Uterus (tissue), 4 donors: ENCODE results near the gene CIAO3. TPM values are rescaled to one million over a fixed set of nuclear protein-coding genes. Genes with fewer than 3 reads are reported as not detected.

Experiments
- DNase-seq, 2 donors: peaks; one replicate each; pipeline ENCODE4 v3.0.0-alpha.2; 2019 to 2020
- H3K27ac ChIP-seq, 2 donors: fragments of 200-600 bp; sonication (generic); 1 replicate in 1 of 2; 2 replicates in 1 of 2; pipeline ENCODE4 v1.5.1; 2016 to 2018
- H3K27me3 ChIP-seq, 2 donors: fragments of 200-600 bp; sonication (generic); one replicate each; pipeline ENCODE4 v1.5.1; 2018 to 2019; ENCODE audit warnings: control low read depth in 1 of 2
- H3K36me3 ChIP-seq, 2 donors: fragments of 200-600 bp; sonication (generic); one replicate each; pipeline ENCODE4 v1.5.1; 2019; ENCODE audit warnings: control low read depth in 1 of 2
- H3K4me1 ChIP-seq, 2 donors: fragments of 200-600 bp; sonication (generic); one replicate each; pipeline ENCODE4 v1.5.1; 2018 to 2019; ENCODE audit warnings: control low read depth in 1 of 2
- H3K4me3 ChIP-seq, 2 donors: fragments of 200-600 bp; sonication (generic); 1 replicate in 1 of 2; 2 replicates in 1 of 2; pipeline ENCODE4 v1.5.1; 2018 to 2019; ENCODE audit warnings: mild to moderate bottlenecking in 1 of 2
- H3K9me3 ChIP-seq, 2 donors: fragments of 200-600 bp; sonication (generic); one replicate each; pipeline ENCODE4 v1.5.1; 2019; ENCODE audit warnings: control low read depth in 1 of 2
- POLR2A ChIP-seq, 2 donors: fragments of 450-650 bp; IDR thresholded peaks; one replicate each; pipeline ENCODE4 v1.6.1; 2016; ENCODE audit warnings: antibody characterized with exemption in 2 of 2, mild to moderate bottlenecking in 1 of 2, moderate library complexity in 1 of 2
- intact Hi-C: fragments of 100-400 bp; cut with DNase I; formaldehyde crosslinking; loops from one replicate; pipeline ENCODE4 v1.15.1; 2023; ENCODE audit warnings: low total_unique reads
- total RNA-seq, 4 donors: library from RNA; depleted of rRNA in 3 of 4; stranded (reverse); fragments of >200 nt in 3 of 4; gene quantifications; one replicate each; pipeline versions ENCODE4 v1.1.0 to v1.2.4, GENCODE V29; 2014 to 2023
- TF ChIP-seq, protein P1 (sequence below), 4 experiments: fragments of 200-600 bp in 2 of 4; fragments of 450-650 bp in 2 of 4; sonication (generic) in 2 of 4; IDR thresholded peaks; one replicate each; pipeline ENCODE4 v1.5.1; 2016 to 2019; ENCODE audit warnings: antibody characterized with exemption in 4 of 4, mild to moderate bottlenecking in 2 of 4, moderate library complexity in 1 of 4
- donor health status: DM: yes; HTN: yes; CAD: no.

The CIAO3 gene
- total RNA-seq, 4 donors from 2014 or later: 14.1 to 43.3 (median 25.0) TPM

DNA sequence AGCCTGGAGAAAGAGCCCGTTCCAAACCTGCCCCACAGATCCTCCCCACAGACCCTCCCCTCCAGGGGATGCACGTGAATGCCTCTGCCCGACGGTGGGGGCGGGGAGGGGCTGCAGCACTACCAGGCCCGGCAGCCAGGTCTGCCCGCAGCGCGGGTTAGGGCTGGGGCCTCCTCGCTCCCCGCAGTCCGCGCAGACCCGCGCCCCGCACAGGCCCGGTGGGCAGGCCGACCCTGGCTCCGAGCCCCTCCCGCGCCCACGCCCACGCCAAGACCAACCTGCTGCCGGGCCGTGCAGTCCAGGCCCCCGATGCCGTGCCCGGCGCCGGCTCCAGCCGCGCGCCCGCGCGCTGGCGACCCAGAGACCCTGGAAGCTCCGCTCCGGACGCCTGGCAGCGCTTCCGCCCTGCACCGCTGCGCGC is 47.2 kb upstream of the CIAO3 start, which contains the start of gene RPUSD1:
Gene RPUSD1, minus strand, starts transcription at position 404 of the 421 bp plus-strand sequence. CDS start 644 bp downstream, outside the sequence.
- peak in 1 of 2 donors; percentile 13 for TF ChIP-seq POLR2A (IDR thresholded peaks at IDR 0.05)
- TF ChIP-seq, protein P1, sequence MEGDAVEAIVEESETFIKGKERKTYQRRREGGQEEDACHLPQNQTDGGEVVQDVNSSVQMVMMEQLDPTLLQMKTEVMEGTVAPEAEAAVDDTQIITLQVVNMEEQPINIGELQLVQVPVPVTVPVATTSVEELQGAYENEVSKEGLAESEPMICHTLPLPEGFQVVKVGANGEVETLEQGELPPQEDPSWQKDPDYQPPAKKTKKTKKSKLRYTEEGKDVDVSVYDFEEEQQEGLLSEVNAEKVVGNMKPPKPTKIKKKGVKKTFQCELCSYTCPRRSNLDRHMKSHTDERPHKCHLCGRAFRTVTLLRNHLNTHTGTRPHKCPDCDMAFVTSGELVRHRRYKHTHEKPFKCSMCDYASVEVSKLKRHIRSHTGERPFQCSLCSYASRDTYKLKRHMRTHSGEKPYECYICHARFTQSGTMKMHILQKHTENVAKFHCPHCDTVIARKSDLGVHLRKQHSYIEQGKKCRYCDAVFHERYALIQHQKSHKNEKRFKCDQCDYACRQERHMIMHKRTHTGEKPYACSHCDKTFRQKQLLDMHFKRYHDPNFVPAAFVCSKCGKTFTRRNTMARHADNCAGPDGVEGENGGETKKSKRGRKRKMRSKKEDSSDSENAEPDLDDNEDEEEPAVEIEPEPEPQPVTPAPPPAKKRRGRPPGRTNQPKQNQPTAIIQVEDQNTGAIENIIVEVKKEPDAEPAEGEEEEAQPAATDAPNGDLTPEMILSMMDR (IDR thresholded peaks at IDR 0.05): no peak
- intact Hi-C loops: no loop called here
- Histone ChIP-seq H3K4me3 (peak within 1 kb of the TSS; percentile 69 to 70), H3K9me3 (no peaks in the 10 kb centered on the region), H3K27me3 (no peaks in the 10 kb centered on the region), H3K36me3 (no peaks in the 10 kb centered on the region), H3K27ac (peak within 1 kb of the TSS; percentile 56 to 74), H3K4me1 (peaks cover 0 to 14% of the 10 kb centered on the region in 2 donors)
- DNase-seq: no peak

DNA sequence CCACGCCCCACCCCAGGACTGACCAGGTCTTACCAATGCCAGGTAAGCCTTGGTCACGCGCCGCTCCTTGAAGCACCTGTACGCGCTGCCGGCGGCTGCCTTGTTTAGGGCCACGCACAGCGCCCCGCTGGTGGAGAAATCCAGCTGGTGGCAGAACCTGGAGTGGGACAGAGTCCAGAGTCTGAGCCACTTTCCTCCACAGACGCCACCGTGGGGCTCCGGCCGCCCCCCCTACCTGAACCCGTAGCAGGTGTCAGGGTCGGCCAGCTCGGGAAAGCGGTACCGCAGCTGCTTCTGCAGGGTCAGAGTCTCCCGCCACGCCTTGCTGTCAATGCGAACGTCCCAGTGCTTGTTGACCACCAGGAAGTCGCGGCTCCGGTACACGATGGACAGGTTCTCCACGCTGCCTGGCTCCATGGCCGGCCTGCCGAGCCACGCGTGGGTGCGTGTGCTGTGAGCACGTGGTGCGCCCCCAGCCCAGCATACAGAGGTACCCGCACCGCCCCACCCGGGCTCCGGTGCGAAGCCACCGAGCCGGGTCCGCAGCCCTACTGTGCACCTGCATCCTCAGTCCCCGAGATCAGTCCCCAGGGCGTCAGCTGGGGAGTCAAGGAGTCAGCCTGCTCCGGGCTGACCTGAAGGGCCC is 46.6 kb upstream of the CIAO3 start:
- peak overlapping the region; percentile 58 to 67 for H3K4me3 ChIP-seq
- no peak for DNase-seq
- H3K4me1 ChIP-seq: peaks cover 0 to 14% of the 10 kb centered on the region in 2 donors
- H3K27me3 ChIP-seq: no peaks in the 10 kb centered on the region
- TF ChIP-seq POLR2A (IDR thresholded peaks at IDR 0.05): no peak
- TF ChIP-seq, protein P1 (IDR thresholded peaks at IDR 0.05): no peak
- H3K27ac ChIP-seq: peak overlapping the region in 1 of 2 donors; percentile 74
- intact Hi-C loops: no loop called here
- H3K9me3 ChIP-seq: no peaks in the 10 kb centered on the region
- no peaks in the 10 kb centered on the region for H3K36me3 ChIP-seq

DNA sequence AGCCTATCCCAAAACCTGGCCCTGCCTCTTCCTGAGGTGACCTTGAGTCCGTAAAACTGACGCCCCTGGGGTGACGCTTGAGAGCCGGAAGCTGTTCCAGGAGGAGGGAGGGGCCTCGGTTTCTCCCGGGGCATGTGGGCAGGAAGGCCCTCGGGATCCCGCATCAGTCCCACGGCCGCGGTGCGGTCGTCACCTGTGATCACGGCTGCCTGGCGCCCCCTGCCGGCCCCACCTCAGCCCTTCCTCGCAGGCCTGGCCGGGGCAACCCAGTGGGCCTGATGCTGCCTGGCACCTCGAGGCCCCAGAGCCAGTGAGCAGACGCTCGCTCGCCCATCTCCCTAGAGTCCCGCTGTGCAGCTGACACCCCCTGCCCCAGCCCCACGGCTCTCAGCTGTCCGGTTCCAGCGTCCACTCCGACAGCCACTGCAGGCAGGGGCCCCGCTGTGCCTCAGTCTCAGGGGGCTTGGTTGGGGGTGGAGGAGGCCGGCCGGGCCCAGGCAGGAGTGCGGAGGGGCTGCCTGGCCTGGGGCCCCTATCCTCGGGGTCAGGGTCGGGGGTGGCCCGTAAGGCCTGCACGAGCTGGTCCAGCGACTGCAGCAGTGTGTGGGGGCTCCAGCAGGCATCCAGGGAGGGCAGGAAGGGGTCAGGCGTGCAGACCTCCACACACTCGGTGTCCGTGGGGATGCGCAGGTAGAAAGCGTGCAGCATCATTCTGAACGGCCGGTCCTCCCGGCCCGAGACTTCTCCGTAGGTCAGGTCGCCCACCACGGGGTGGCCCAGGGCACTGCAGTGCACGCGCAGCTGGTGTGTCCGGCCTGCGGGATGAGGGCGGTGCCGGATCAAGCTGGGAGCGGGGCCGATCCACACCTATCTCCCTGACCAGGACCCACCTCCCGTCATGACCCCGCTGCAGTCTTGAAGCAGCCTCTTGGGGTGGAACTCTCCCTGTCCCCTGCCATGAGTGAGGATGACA is 45.1 kb upstream of the CIAO3 start:
- Histone ChIP-seq H3K36me3 (no peaks in the 10 kb centered on the region), H3K27ac (no peak overlapping the region), H3K9me3 (no peaks in the 10 kb centered on the region), H3K4me1 (peaks cover 0 to 14% of the 10 kb centered on the region in 2 donors), H3K27me3 (no peaks in the 10 kb centered on the region), H3K4me3 (no peak overlapping the region)
- TF ChIP-seq POLR2A (IDR thresholded peaks at IDR 0.05): peak in 1 of 2 donors; percentile 7
- TF ChIP-seq, protein P1 (IDR thresholded peaks at IDR 0.05): peak; percentile 53 to 69 (median 56)
- intact Hi-C loops: no loop called here
- peak; percentile 37 to 44 for DNase-seq

DNA sequence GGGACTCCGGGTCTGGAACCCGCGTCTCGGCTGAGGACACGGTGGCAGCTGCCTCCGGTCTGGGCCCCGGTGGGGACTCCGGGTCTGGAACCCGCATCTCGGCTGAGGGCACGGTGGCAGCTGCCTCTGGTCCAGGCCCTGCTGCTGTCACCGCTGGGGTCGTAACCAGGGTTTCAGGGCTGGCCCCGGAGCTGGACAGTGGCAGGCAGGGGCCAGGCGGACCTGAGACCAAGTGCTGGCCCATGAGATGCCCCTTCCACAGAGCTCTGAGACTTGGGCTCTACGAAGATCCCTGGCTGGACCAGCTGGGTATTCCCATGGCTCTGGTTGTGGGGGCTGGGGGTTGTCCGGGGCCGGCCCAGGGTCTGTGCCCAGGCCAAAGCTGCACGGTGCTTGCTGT is 43.6 kb upstream of the CIAO3 start:
- no peak for DNase-seq
- H3K27me3 ChIP-seq: no peaks in the 10 kb centered on the region
- H3K4me1 ChIP-seq: peaks cover 0 to 14% of the 10 kb centered on the region in 2 donors
- intact Hi-C loops: no loop called here
- no peak overlapping the region for H3K4me3 ChIP-seq
- H3K36me3 ChIP-seq: no peaks in the 10 kb centered on the region
- no peak overlapping the region for H3K27ac ChIP-seq
- no peaks in the 10 kb centered on the region for H3K9me3 ChIP-seq
- TF ChIP-seq POLR2A (IDR thresholded peaks at IDR 0.05): no peak
- TF ChIP-seq, protein P1 (IDR thresholded peaks at IDR 0.05): no peak
